ENCODE results near the gene VENTX.
"Not testable (repeated sequence)": the region's sequence is repeated elsewhere in the genome, so short reads cannot be mapped to it uniquely, and the experiment has no call there.

VENTX gene

GRCh38 chr10:133214468-133215410 lies 22.9 kb upstream of the VENTX start:
- DNase-seq (ENCODE audit: low read depth in 2 of 2), result no peak

DNA sequence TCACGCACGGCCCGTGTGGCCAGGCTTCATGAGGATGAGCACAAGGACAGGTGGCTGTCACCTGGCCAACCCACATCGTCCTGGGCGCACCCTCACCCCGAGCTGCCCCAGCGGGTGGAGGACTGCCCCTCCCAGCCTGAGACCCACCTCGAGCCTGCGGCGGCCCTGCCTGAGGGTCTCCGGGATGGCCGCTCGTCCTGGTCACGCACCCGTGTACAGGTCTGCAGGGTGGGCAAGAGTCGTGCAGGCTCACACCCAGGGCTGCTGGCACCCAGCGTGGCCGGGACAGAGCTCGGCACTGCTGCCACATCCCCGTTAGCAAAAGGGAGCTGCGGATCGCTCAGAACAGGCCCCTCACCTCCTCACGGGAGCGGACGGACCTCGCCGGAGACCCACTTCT lies 22.1 kb upstream of the VENTX start:
- DNase-seq (ENCODE audit: low read depth in 2 of 2), result no peak

GRCh38 chr10:133216776-133217175 lies 20.9 kb upstream of the VENTX start:
- DNase-seq (ENCODE audit: low read depth in 2 of 2), result no peak

DNA sequence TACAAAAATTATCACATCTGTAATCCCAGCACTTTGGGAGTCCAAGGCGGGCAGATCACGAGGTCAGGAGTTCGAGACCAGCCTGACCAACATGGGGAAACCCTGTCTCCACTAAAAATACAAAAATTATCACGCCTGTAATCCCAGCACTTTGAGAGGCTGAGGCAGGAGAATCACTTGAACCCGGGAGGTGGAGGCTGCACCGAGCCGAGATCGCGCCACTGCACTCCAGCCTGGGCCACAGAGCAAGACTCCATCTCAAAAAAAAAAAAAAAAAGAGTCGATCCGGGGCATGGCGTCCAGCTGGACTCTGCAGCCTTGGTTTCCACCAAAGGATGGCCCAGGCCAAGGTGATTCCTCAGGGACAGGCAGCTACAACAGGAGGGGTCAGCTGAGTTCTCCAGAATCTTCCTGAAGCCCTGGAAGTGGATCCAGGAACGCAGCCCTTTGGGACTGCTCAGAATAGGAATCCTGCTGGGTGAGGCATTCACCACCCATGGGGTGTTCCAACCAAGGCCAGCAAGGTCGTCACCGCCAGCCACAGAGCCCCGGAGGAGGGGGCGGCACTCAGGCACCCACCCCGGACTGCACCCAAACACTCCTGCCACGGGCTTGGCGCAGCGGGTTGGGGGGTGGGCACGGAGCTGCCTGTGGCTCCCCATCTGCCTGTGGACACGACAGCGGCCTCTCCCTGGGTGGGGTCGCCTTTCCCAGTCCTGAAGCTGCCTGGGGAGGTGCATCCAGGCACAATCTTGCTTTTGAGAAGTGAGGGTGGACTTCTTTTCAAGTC lies 19.7 kb upstream of the VENTX start:
- no peak for DNase-seq (ENCODE audit: low read depth in 2 of 2)

DNA sequence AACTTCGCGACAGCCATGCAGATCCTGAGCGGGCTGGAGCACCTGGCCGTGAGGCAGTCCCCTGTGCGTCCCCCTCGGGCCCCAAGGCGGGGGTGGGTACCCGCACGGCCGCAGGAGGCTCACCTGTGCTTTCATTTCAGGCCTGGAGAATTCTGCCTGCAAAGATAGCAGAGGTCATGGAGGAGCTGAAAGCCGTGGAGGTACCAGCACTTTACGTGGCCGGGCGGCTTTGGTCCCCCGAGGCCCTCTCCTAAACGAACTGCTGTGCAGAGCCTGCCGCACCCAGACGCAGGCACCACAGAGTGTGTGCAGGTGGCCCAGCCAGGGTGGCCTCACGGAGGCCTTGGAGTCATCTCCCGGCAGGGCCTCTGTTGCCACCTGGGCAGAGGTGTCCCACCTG lies 18.8 kb upstream of the VENTX start:
- no peak for DNase-seq (ENCODE audit: low read depth in 2 of 2)

GRCh38 chr10:133219782-133220181 lies 17.9 kb upstream of the VENTX start:
- no peak for DNase-seq (ENCODE audit: low read depth in 2 of 2)

GRCh38 chr10:133221331-133221730 lies 16.3 kb upstream of the VENTX start:
- DNase-seq (ENCODE audit: low read depth in 2 of 2), result no peak

DNA sequence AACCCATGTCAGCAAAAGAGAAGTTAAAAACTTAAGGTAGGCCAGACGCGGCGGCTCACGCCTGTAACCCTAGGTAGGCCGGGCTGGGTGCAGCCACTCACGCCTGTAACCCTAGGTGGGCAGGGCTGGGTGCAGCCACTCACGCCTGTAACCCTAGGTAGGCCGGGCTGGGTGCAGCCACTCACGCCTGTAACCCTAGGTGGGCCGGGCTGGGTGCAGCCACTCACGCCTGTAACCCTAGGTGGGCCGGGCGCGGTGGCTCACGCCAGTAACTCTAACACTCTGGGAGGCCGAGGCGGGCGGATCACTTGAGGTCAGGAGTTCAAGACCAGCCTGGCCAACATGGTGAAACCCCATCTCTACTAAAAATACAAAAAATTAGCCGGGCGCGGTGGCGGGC lies 15.9 kb upstream of the VENTX start:
- DNase-seq (ENCODE audit: low read depth in 2 of 2), result not testable (repeated sequence)

GRCh38 chr10:133224076-133224475 lies 13.6 kb upstream of the VENTX start:
- no peak for DNase-seq (ENCODE audit: low read depth in 2 of 2)

GRCh38 chr10:133224756-133225372 lies 12.8 kb upstream of the VENTX start:
- no peak for DNase-seq (ENCODE audit: low read depth in 2 of 2)

DNA sequence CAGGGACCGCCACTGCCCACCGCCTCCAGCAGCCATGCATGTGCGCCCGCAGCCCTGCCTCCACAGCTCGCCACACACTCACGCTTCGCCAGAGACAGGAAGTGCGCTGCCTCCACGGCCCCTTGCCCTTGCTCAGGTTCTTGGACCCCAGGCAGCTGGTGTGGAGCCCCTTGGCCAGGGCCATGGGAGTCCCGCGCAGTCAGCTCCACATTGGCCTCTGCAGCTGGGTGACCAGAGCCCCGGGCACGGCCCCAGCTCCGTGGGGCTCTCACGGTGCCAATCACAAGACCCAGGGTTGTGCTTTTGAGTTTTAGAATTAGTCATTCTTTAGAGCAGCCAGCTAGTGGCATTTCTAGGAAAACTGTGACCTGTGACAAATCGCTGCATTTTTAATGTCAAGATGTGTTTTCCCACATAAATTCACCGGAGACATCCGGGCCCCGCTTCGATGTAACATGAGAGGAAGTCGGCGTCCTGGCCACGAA lies 11.9 kb upstream of the VENTX start:
- no peak for DNase-seq (ENCODE audit: low read depth in 2 of 2)

DNA sequence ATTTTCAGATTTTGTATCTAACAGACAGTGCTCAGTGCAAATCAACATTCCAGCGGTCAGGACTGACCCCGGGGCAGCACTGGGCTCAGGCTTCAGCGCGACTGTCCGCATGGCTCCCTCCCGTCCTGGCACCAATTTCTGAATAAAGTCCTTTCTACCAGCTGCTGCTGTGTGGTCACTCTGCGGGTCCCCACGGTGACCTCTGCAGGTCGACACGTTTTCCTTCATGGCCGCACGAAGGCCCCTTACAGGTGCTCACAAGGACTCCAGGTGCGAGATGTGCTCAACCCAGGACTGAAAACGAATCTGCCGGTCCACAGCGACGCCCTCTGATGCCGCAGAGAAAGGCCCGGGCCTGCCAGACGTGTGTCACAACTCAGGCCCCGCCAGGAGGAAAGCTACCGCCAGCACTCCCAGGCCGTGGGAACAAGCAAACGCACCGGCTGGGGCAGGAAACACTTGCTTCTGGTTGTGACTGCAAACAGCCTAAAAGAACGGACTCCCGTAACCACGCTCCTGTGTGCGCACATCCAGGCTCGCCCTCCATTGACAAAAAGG lies 11.3 kb upstream of the VENTX start:
- no peak for DNase-seq (ENCODE audit: low read depth in 2 of 2)

GRCh38 chr10:133227256-133227655 lies 10.4 kb upstream of the VENTX start:
- no peak for DNase-seq (ENCODE audit: low read depth in 2 of 2)

- DNase-seq (ENCODE audit: low read depth in 2 of 2), result no peak
These were observed 8.2 kb upstream of the VENTX start for GRCh38 chr10:133229265-133230043.

DNA sequence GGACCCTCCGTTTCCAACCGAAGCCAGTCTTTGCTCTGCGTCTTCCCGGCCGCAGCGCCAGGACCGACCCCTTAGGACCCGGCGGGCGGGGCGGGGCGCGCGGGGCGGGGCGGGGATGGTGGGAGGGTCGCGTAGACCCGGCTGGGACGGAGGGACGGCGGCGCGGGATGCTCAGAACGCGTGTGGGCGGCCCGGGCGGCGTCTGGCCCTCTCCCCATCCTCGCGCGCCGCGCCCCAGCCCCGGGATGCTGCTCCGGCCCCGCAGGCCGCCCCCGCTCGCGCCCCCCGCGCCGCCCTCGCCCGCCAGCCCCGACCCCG lies 7.7 kb upstream of the VENTX start, which contains the start of gene UTF1:
Gene UTF1, plus strand, starts transcription at position 174 of the 318 bp plus-strand sequence. Its CDS starts 72 bp downstream, at position 246.
- DNase-seq (ENCODE audit: low read depth in 2 of 2), result no peak

DNA sequence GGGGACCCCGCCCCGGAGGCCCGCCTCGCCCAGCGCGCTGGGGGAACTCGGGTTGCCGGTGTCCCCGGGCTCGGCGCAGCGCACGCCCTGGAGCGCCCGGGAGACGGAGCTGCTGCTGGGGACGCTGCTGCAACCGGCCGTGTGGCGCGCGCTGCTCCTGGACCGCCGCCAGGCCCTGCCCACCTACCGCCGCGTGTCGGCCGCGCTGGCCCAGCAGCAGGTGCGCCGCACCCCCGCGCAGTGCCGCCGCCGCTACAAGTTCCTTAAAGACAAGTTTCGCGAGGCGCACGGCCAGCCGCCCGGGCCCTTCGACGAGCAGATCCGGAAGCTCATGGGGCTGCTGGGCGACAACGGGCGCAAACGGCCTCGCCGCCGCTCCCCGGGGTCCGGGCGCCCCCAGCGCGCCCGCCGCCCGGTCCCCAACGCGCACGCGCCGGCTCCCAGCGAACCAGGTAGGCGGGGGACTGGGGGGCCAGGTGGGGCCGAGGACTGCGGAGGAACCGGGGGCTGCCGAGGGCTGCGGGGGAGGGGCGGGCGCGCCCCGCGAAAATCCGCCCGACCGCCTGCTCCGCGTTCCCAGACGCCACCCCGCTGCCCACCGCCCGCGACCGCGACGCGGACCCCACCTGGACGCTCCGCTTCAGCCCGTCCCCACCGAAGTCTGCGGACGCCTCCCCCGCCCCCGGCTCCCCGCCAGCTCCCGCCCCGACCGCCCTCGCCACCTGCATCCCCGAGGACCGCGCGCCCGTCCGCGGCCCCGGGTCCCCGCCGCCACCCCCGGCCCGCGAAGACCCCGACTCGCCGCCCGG lies 7.1 kb upstream of the VENTX start:
- DNase-seq (ENCODE audit: low read depth in 2 of 2), result no peak

DNA sequence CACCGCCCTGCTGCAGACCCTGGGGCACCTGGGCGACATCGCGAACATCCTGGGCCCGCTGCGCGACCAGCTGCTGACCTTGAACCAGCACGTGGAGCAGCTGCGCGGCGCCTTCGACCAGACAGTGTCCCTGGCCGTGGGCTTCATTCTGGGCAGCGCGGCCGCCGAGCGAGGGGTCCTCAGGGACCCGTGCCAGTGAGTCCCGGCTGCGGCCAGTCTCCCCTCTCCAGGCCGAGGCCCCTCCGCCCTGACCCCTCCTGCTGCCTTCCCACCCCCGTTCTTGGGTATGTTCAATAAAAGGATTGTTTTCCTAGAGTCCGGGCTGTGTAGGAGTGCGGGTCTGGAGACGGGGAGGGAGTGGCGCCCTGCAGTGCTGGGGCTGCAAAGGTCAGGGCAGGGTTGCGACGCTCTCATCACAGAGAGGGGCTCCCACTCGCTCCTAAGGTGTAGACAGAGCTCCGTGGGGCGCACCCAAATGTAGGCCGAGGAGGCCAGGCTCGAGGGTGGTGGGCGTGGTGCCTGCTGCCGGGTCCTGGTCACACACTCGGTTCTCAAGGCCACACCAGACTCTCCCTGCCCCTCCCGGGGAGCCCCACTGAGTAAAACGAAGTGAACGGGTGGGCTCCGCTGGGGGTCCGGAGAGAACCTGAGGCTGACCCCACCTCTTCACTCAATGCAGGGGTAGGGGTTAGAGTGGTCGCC lies 6.3 kb upstream of the VENTX start:
- DNase-seq (ENCODE audit: low read depth in 2 of 2), result no peak

- no peak for DNase-seq (ENCODE audit: low read depth in 2 of 2)
These were observed 5.6 kb upstream of the VENTX start for GRCh38 chr10:133231946-133232574.

DNA sequence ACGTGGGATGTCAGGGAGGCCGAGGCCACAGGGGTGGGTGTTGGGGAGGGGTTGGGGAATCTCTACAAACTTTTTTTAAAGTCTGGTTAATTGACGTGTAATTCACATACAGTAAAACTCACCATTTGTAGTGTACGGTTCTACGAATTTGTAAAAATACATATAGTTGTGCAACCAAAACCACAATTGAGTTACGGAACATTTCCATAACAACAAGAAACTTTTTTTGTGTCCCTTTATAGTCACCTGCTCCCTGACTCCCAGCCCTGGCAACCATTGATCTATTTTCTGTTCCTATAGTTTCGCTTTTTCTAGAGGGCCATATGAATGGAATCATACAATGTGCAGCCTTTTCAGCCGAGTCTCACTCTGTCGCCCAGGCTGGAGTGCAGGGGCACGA lies 2.9 kb upstream of the VENTX start:
- DNase-seq (ENCODE audit: low read depth in 2 of 2), result not testable (repeated sequence)

Measured in stimulated activated CD8-positive, alpha-beta memory T cell treated with anti-CD3 and anti-CD28 coated beads, Interleukin-7, amount 100 ng/mL, for 4 hours (primary cell).